Measurements from ENCODE around the gene INPP5K. TPM values are rescaled to one million over a fixed set of nuclear protein-coding genes. Genes with fewer than 3 reads are reported as not detected.
A peak's percentile ranks its signal among the peaks of the same experiment; 100 is the strongest.

INPP5K gene
- total RNA-seq, 1 donor, result 27.3 TPM

DNA sequence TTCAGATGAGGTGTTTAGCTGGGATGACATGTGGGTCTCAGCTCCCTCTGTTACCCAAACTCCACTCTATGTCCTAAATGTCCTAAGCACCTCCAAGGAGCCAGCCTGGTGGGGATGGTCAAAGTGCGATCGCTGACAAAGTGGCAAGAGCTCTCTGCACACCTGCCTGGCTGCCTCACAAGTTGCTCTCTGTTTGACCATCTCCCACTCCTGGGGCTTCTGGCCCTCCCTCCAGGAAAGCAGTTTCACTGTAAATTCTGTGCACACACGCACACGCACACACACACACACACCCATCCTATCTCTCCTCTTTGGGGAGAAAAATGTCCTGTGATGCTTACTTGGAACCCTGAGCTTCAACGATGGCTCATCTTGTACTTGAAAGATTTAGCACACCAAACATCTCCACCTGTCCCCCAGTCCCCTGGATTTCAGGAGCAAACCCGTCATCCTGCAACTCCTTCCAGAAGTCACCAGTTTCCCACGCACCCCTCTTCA lies 44.5 kb upstream of the INPP5K start:
- TF ChIP-seq, protein P1, sequence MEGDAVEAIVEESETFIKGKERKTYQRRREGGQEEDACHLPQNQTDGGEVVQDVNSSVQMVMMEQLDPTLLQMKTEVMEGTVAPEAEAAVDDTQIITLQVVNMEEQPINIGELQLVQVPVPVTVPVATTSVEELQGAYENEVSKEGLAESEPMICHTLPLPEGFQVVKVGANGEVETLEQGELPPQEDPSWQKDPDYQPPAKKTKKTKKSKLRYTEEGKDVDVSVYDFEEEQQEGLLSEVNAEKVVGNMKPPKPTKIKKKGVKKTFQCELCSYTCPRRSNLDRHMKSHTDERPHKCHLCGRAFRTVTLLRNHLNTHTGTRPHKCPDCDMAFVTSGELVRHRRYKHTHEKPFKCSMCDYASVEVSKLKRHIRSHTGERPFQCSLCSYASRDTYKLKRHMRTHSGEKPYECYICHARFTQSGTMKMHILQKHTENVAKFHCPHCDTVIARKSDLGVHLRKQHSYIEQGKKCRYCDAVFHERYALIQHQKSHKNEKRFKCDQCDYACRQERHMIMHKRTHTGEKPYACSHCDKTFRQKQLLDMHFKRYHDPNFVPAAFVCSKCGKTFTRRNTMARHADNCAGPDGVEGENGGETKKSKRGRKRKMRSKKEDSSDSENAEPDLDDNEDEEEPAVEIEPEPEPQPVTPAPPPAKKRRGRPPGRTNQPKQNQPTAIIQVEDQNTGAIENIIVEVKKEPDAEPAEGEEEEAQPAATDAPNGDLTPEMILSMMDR (IDR thresholded peaks at IDR 0.05; ENCODE audit: insufficient read depth, low read length), result no peak
- H3K4me3 ChIP-seq (ENCODE audit: low read depth, low read length), result peak overlapping the region; percentile 87
- DNase-seq (ENCODE audit: low read depth), result no peak

DNA sequence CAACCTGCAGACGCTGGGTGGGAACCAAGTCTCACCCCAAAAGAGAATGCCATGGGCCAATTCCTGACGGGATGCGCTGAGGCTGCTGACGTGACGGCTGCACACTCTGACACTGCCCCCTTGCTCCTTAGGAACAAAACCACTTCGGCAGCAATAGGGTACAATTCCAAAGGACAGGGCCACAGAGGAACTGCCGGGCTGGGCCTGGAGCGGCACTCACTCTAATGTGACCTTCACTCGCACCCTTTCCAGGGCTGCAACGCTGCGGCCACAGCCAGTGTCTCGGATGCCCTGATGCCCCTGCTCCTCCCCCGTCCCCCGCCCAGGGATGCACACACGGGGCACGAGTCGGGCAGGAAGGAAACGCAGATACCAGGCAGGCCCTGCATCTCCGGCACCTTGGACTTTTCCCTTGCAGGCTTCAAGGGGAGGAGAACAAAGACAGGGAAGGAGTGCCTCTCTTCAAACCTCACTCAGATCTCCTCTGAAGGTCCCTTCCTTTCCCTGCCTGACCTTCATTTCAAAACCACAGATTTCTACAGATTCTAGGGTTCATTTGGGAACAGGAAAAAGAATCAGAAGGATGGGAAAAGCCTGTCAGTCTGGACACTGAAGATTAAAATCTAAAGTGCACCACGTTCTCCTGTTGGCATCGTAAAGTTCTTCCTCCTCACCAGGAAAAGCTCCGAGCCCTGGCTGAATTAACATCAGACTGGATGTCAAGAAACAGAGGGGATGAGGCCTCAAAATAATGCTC lies 43.9 kb upstream of the INPP5K start:
- no peak for DNase-seq (ENCODE audit: low read depth)
- TF ChIP-seq, protein P1 (IDR thresholded peaks at IDR 0.05; ENCODE audit: insufficient read depth, low read length), result no peak
- H3K4me3 ChIP-seq (ENCODE audit: low read depth, low read length), result peak overlapping the region; percentile 87

DNA sequence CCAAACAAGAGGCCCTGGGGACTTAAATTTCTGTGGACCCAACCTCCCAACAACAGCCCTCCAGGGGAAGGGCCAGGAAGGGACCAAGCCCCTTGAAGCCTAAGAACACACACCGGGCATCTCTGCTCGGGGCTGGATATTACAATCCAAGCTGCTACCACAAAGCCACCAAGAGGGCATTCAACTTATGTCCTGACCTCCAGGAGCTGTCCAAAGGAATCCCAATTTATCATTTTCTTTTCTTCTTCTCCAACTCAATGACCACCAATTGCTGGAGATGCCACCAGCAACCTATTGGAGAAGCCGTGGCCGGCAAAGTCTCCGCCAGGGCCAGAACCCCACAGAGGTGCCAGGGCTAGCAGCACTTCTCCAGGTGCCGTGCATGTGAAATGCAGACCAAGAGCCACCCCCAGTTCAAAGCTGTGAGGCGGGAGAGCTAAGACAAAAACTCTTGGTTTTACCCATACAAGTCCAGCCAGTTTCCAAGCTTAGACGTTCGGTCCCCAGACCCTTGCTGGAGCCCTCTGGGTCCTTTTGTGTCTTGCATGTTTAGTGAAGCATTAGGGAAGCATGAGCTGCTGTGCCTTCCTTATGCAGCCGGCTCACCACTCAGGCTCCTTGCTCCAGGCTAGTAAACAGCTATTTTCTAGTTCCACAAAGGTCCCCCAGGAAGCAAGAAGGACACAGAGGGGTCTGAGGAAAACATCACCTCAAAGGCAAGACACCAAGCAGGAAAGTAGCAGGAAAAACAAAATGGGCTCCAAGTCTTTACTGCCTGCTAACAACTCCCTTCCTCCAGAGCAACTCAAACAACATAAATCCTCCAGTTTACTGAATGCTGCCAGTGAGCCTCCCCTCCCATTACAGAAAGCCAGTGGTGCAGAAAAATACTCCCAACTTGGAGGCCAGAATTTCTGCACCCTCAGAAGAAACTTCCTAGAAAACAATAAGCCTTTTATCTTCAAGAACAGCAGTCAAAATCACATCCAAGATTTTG lies 42.9 kb upstream of the INPP5K start:
- no peak for DNase-seq (ENCODE audit: low read depth)
- H3K4me3 ChIP-seq (ENCODE audit: low read depth, low read length), result no peak overlapping the region
- TF ChIP-seq, protein P1 (IDR thresholded peaks at IDR 0.05; ENCODE audit: insufficient read depth, low read length), result no peak

DNA sequence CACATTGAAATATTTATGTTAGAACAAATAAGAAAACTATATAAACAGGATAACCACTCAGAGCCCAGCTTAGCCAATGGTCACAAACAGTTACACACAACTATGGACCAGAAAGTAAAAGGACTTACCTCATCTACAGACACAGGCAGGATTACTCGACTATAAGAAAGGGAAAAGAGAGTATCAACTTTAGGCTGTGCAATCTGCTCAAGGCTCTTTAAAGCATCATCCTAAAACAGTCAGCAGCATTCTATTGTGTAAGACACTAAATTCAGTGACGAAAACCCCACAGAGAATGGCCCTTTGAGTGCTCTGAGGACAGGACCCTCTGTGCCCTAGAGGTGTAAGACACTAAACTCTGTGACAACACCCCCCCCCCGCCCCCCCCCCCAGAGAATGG lies 42.0 kb upstream of the INPP5K start:
- TF ChIP-seq, protein P1 (IDR thresholded peaks at IDR 0.05; ENCODE audit: insufficient read depth, low read length), result no peak
- no peak for DNase-seq (ENCODE audit: low read depth)
- no peak overlapping the region for H3K4me3 ChIP-seq (ENCODE audit: low read depth, low read length)

DNA sequence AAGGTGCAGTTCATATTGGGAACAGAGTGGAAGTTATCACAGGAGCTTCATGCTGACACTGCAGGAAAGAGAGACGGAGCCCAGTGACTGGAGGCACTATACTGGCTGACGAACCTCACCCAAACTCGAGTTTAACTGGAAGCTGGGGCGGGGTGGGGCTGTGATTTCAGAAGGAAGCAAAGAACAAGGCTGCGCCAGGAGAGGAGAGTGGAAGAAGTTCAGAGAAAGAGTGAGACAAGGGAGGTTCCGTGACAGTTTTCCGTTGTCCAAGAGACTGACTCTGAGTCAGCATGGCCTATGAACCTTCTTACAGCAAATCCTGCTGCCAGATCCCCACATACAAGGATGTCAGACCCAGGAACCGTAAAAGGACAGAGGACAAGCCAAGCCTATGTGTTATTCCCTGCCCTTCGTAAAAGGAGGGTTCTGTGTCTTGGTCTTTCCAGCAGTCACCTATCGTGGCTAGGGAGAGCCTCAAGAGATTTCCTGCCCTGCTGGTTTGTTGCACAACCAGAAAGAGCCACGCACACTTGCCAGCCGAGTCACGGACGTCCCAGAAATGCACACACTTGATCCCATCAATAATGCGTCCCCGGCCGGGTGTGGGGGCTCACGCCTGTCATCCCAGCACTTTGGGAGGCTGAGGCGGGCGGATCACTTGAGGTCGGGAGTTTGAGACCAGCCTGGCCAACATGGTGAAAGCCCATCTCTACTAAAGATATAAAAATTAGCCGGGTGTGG lies 41.1 kb upstream of the INPP5K start:
- H3K4me3 ChIP-seq (ENCODE audit: low read depth, low read length), result peak overlapping the region; percentile 3
- TF ChIP-seq, protein P1 (IDR thresholded peaks at IDR 0.05; ENCODE audit: insufficient read depth, low read length), result no peak
- peak; percentile 86 for DNase-seq (ENCODE audit: low read depth)
